ENCODE results near the gene ZNF578. TPM values are rescaled to one million over a fixed set of nuclear protein-coding genes. Genes with fewer than 3 reads are reported as not detected.
"Not testable (repeated sequence)": the region's sequence is repeated elsewhere in the genome, so short reads cannot be mapped to it uniquely, and the experiment has no call there.

The ZNF578 gene
- total RNA-seq, 3 donors from 2014 or later (not counting 1 experiment from before 2014, with no cell fraction given): 2.5 to 4.1 (median 3.0) TPM

DNA sequence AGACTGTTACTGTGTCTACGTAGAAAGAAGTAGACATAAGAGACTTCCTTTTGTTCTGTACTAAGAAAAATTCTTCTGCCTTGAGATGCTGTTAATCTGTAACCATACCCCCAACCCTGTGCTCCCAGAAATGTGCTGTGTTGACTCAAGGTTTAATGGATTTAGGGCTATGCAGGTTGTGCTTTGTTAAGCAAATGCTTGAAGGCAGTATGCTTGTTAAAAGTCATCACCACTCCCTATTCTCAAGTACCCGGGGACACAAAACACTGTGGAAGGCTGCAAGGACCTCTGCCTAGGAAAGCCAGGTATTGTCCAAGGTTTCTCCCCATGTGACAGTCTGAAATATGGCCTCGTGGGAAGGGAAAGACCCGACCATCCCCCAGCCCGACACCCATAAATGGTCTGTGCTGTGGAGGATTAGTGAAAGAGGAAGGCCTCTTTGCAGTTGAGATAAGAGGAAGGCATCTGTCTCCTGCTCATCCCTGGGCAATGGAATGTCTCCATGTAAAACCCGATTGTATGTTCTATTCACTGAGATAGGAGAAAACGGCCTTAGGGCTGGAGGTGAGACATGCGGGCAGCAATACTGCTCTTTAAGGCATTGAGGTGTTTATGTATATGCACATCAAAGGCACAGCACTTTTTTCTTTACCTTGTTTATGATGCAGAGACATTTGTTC lies 32.3 kb downstream of the ZNF578 start:
- H3K4me1 ChIP-seq (ENCODE audit: control insufficient read depth, insufficient read depth, low read length); H3K27me3 Mint-ChIP-seq (ENCODE audit: low read depth in 2 of 2); ATAC-seq; H3K4me3 Mint-ChIP-seq; H3K27ac Mint-ChIP-seq; H3K27ac ChIP-seq (ENCODE audit: low read length); DNase-seq; intact Hi-C loops (cut with micrococcal nuclease); H3K36me3 ChIP-seq (ENCODE audit: control insufficient read depth, insufficient read depth, low read length); H3K4me3 ChIP-seq (ENCODE audit: low read length); H3K27me3 ChIP-seq (ENCODE audit: control insufficient read depth, insufficient read depth, low read length); H3K4me1 Mint-ChIP-seq: not testable (repeated sequence)
- Mint-ChIP-seq H3K36me3 (peaks cover 16% of the 10 kb centered on the region), H3K9me3 (peaks cover 7 to 13% of the 10 kb centered on the region in 2 donors)
- 23% methylated on average over 5 of the region's 8 CpGs for WGBS (ENCODE audit: insufficient coverage)
- H3K9me3 ChIP-seq (ENCODE audit: control insufficient read depth, insufficient read depth, low read length): peaks cover 74% of the 10 kb centered on the region

DNA sequence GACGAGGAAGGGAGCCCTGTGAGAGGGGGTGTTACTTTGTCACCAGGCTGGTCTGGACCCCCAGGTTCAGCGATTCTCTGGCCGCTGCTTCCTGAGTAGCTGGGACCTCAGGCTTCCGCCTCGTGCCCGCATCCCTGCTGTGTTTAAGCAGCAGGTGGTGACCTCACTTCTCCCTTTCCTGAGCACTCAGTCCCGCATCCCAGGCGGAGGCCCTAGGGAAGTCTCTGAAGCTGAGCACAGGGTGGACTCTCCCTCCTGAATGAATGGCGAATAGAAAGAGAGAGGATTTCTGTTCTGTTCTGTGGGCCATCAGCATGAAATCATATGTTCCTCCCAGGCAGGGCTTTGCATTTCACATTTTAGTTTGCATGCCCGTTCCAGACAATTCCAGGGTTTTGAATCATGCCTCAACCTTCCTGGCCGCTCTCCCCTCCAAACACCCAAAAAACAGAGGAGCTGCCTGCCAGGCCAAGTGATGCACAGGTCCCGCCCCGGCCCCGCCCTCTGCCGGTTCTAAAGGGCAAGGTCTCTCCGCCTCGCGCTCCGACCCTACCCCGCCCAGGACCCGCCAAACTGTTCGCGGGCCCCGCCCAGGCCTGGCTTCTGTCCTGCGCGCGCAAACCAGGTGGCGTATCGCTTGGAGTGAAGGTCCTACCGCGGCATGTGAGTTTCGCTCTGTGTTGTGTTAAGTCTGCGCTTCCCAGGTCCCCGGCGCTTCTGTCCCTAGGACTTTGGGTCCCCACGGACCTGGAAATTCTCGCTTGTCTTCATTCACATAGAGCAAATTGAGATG lies 39.0 kb downstream of the ZNF578 start:
- peak in 1 of 2 donors; percentile 19 for DNase-seq
- peaks cover 6 to 15% of the 10 kb centered on the region in 2 donors for H3K9me3 Mint-ChIP-seq

GRCh38 chr19:52492994-52493470 lies 39.7 kb downstream of the ZNF578 start:
- TF ChIP-seq, protein P1, sequence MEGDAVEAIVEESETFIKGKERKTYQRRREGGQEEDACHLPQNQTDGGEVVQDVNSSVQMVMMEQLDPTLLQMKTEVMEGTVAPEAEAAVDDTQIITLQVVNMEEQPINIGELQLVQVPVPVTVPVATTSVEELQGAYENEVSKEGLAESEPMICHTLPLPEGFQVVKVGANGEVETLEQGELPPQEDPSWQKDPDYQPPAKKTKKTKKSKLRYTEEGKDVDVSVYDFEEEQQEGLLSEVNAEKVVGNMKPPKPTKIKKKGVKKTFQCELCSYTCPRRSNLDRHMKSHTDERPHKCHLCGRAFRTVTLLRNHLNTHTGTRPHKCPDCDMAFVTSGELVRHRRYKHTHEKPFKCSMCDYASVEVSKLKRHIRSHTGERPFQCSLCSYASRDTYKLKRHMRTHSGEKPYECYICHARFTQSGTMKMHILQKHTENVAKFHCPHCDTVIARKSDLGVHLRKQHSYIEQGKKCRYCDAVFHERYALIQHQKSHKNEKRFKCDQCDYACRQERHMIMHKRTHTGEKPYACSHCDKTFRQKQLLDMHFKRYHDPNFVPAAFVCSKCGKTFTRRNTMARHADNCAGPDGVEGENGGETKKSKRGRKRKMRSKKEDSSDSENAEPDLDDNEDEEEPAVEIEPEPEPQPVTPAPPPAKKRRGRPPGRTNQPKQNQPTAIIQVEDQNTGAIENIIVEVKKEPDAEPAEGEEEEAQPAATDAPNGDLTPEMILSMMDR (IDR thresholded peaks at IDR 0.05): no peak
- H3K27ac ChIP-seq (ENCODE audit: low read length): no peak overlapping the region
- peaks cover 6 to 15% of the 10 kb centered on the region in 2 donors for H3K9me3 Mint-ChIP-seq
- intact Hi-C loops (cut with micrococcal nuclease): no loop called here
- H3K4me1 Mint-ChIP-seq: peaks cover 0 to 5% of the 10 kb centered on the region in 2 donors
- peaks cover 0 to 3% of the 10 kb centered on the region in 2 donors for H3K27me3 Mint-ChIP-seq (ENCODE audit: low read depth in 2 of 2)
- peaks cover 7% of the 10 kb centered on the region for H3K4me1 ChIP-seq (ENCODE audit: control insufficient read depth, insufficient read depth, low read length)
- peak in 1 of 2 donors; percentile 9 for DNase-seq
- H3K27ac Mint-ChIP-seq: no peak overlapping the region
- H3K4me3 ChIP-seq (ENCODE audit: low read length): no peak overlapping the region
- no peaks in the 10 kb centered on the region for H3K27me3 ChIP-seq (ENCODE audit: control insufficient read depth, insufficient read depth, low read length)
- peaks cover 54% of the 10 kb centered on the region for H3K9me3 ChIP-seq (ENCODE audit: control insufficient read depth, insufficient read depth, low read length)
- no peaks in the 10 kb centered on the region for H3K36me3 ChIP-seq (ENCODE audit: control insufficient read depth, insufficient read depth, low read length)
- WGBS (ENCODE audit: insufficient coverage): 31% methylated on average over 28 of the region's 28 CpGs
- peak overlapping the region; percentile 55 for H3K4me3 Mint-ChIP-seq
- H3K36me3 Mint-ChIP-seq: no peaks in the 10 kb centered on the region
- ATAC-seq: peak in 2 of 3 donors; percentile 59

More for the DNA sequence above, 39.0 kb downstream of the ZNF578 start:
- TF ChIP-seq, protein P1 (IDR thresholded peaks at IDR 0.05): no peak
- Histone ChIP-seq H3K36me3 (ENCODE audit: control insufficient read depth, insufficient read depth, low read length) (no peaks in the 10 kb centered on the region), H3K27me3 (ENCODE audit: control insufficient read depth, insufficient read depth, low read length) (no peaks in the 10 kb centered on the region), H3K9me3 (ENCODE audit: control insufficient read depth, insufficient read depth, low read length) (peaks cover 59% of the 10 kb centered on the region), H3K4me1 (ENCODE audit: control insufficient read depth, insufficient read depth, low read length) (peaks cover 7% of the 10 kb centered on the region), H3K4me3 (ENCODE audit: low read length) (no peak overlapping the region), H3K27ac (ENCODE audit: low read length) (no peak overlapping the region)
- H3K27ac Mint-ChIP-seq: no peak overlapping the region
- ATAC-seq: peak in 2 of 3 donors; percentile 37 to 38
- H3K4me3 Mint-ChIP-seq: no peak overlapping the region
- peaks cover 0 to 5% of the 10 kb centered on the region in 2 donors for H3K4me1 Mint-ChIP-seq
- intact Hi-C loops (cut with micrococcal nuclease): no loop called here
- no peaks in the 10 kb centered on the region for H3K36me3 Mint-ChIP-seq
- WGBS (ENCODE audit: insufficient coverage): 54% methylated on average over 37 of the region's 37 CpGs
- peaks cover 0 to 3% of the 10 kb centered on the region in 2 donors for H3K27me3 Mint-ChIP-seq (ENCODE audit: low read depth in 2 of 2)

DNA sequence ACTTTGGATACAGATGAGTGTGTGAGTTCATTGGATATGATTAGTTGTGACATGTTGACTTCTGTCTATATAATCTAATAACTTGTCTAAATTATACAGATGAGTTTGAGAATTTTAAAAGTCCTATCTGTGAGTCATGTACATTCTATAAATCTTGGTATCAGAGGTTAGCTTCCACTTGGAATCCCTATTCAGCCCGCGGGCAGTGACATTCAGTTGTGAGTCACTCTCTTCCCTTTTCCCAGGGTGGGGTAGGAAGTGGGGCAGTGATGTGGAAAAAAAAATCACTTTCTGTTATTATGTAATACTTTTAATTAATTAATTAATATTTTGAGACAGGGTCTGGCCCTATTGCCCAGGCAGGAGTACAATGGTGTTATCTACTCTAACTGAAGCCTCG lies 41.2 kb downstream of the ZNF578 start:
- Mint-ChIP-seq H3K4me3 (no peak overlapping the region), H3K27ac (no peak overlapping the region), H3K4me1 (peaks cover 0 to 5% of the 10 kb centered on the region in 2 donors), H3K9me3 (peaks cover 6 to 15% of the 10 kb centered on the region in 2 donors), H3K36me3 (no peaks in the 10 kb centered on the region), H3K27me3 (ENCODE audit: low read depth in 2 of 2) (peaks cover 0 to 3% of the 10 kb centered on the region in 2 donors)
- intact Hi-C loops (cut with micrococcal nuclease): no loop called here
- WGBS (ENCODE audit: insufficient coverage): 89% methylated on average over 1 of the region's 3 CpGs
- Histone ChIP-seq H3K27ac (ENCODE audit: low read length) (no peak overlapping the region), H3K4me3 (ENCODE audit: low read length) (no peak overlapping the region), H3K4me1 (ENCODE audit: control insufficient read depth, insufficient read depth, low read length) (peaks cover 7% of the 10 kb centered on the region), H3K9me3 (ENCODE audit: control insufficient read depth, insufficient read depth, low read length) (peaks cover 46% of the 10 kb centered on the region), H3K36me3 (ENCODE audit: control insufficient read depth, insufficient read depth, low read length) (no peaks in the 10 kb centered on the region), H3K27me3 (ENCODE audit: control insufficient read depth, insufficient read depth, low read length) (no peaks in the 10 kb centered on the region)
- ATAC-seq (no peak), DNase-seq (no peak)
- TF ChIP-seq, protein P1 (IDR thresholded peaks at IDR 0.05): no peak

Measured in natural killer cell (primary cell).